M059J (cell line): ENCODE data around the gene CLDN2. TPM values are rescaled to one million over a fixed set of nuclear protein-coding genes. Genes with fewer than 3 reads are reported as not detected.
"Not testable (repeated sequence)": the region's sequence is repeated elsewhere in the genome, so short reads cannot be mapped to it uniquely, and the experiment has no call there.

Experiments
- DNase-seq: peaks from one replicate; pipeline ENCODE4 v3.0.0-alpha.2; 2012; ENCODE audit warnings: low read depth
- total RNA-seq: library from RNA; depleted of rRNA; stranded (reverse); fragments of >200 nt; shearing (Covaris generic); gene quantifications from 2 replicates; pipeline ENCODE4 v1.2.3, GENCODE V29; 2014; rRNA removed

Gene CLDN2
- total RNA-seq, 1 experiment from 2014 or later = not detected

- DNase-seq = peak; percentile 20
Measured at GRCh38 chrX:106959901-106960300, 39.7 kb downstream of the CLDN2 start.

DNA sequence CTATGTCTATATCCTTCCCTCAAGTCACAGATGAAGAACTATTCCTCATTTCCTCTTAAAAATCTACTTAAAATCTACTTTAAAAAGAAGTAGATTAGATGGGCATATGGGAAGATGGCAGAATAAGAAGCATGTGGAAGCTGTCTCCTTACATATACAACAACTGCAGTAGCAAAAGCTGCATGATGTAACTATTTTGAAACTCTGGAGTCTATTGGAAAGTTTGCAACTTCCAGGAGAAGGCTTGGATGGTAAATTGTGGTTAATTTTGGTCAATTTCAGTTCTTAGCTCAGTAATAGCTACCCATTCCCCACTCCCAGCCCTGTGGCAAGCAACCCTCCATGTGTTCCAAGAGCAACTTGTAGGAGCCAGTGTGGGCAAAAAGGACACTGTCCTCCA, 42.9 kb downstream of the CLDN2 start:
- DNase-seq = no peak

- no peak for DNase-seq
Measured at GRCh38 chrX:106964290-106964689, 44.1 kb downstream of the CLDN2 start.

GRCh38 chrX:106966547-106966946, 46.3 kb downstream of the CLDN2 start:
- not testable (repeated sequence) for DNase-seq

- no peak for DNase-seq
Measured at GRCh38 chrX:106972896-106973295, 52.7 kb downstream of the CLDN2 start.

GRCh38 chrX:106973433-106974149, 53.4 kb downstream of the CLDN2 start:
- no peak for DNase-seq

DNA sequence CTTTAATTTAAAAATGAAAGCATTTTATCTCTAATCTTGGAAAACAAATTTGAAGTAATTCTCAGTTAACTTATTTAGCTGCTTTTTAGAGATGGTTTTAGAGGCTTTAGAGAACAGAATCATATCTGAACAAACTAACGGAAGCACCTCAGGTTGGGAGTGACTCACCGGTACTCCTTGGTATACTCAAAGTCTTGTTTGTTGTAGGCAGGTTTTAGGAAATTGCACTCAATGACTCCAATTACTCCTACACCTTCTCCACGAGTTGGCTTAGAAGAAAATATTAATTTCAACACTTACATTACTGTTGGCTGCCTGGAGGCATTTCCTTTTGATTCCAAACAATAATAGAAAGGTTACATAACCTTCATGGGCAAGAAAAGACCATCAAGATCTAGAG, 56.2 kb downstream of the CLDN2 start:
- DNase-seq = no peak

Other genes starting within 250 kb of the CLDN2 start
- 0.12 and 0.20 TPM in 2 replicates for gene RNF128, start 193.7 kb upstream of the CLDN2 start, total RNA-seq
- gene TBC1D8B, start 117.7 kb upstream of the CLDN2 start, total RNA-seq = 5.1 and 9.5 TPM in 2 replicates
- gene RIPPLY1, start 17.1 kb upstream of the CLDN2 start, total RNA-seq = not detected in 2 replicates
- 7.7 and 12.5 TPM in 2 replicates for gene MORC4, start 79.8 kb downstream of the CLDN2 start, total RNA-seq
- 10.4 and 11.3 TPM in 2 replicates for gene RBM41, start 198.4 kb downstream of the CLDN2 start, total RNA-seq